ENCODE measurements around the gene BLMH. TPM values are rescaled to one million over a fixed set of nuclear protein-coding genes. Genes with fewer than 3 reads are reported as not detected.

Gene BLMH
- total and polyA plus RNA-seq, 2 donors (not counting 3 experiments of a cell fraction or from before 2014, with no cell fraction given): 24.6 to 65.8 TPM

DNA sequence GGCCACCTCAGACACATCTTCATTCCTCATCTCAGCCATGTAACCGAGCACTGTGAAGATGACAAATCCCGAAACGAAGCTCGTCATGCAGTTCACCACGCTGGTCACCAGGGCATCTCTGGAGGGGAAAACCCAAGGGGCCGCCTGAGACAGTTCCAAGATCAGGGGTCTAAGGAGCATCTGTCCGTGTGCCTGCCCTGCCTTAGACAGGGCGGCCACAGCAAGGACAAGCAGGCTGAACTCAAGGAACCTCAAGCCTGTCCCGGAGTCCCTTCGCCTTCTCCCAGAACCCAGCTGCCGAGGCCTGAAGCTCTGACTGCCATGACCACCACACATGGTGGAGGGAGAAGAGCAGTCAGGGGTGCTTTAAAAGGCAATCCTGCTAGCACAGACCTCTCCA, 79.0 kb downstream of the BLMH start:
- intact Hi-C loops (cut with micrococcal nuclease): no loop called here
- TF ChIP-seq MYC (IDR thresholded peaks at IDR 0.05; ENCODE audit: low read depth, low read length): no peak
- TF ChIP-seq POLR2AphosphoS5 (IDR thresholded peaks at IDR 0.05; ENCODE audit: insufficient read depth, low read depth, low read length): no peak
- no peak for TF ChIP-seq GATA2 (IDR thresholded peaks at IDR 0.05; ENCODE audit: insufficient read depth, insufficient read length, low read depth, low read length)
- no peak for TF ChIP-seq EZH2 (IDR thresholded peaks at IDR 0.05; ENCODE audit: borderline replicate concordance, low read depth, low read length, severe bottlenecking)
- TF ChIP-seq POLR2A (IDR thresholded peaks at IDR 0.05; ENCODE audit: low read depth, low read length): no peak
- no peaks in the 10 kb centered on the region for H3K27me3 ChIP-seq (ENCODE audit: control insufficient read depth in 2 of 2, insufficient read depth in 2 of 2, low read length in 2 of 2)
- H4K20me1 ChIP-seq (replicated peaks; ENCODE audit: control insufficient read depth, extremely low read depth, insufficient read depth, low read length): no peaks in the 10 kb centered on the region
- DNase-seq (ENCODE audit: low read depth, low spot score) (no peak), FAIRE-seq (no peak)
- no peak overlapping the region for H3K4me2 ChIP-seq (ENCODE audit: insufficient read depth, low read length)
- no peak overlapping the region for H3K27ac ChIP-seq (ENCODE audit: insufficient read depth, low read depth, low read length)
- dilution Hi-C loops (cut with MboI; ENCODE audit: extremely low pct_ligation_motif_present, low sequenced_read_pairs): no loop called here
- no peaks in the 10 kb centered on the region for H3K36me3 ChIP-seq (ENCODE audit: control insufficient read depth in 2 of 2, extremely low read depth in 1 of 2, insufficient read depth in 2 of 2, low read length in 2 of 2)
- H3K4me1 ChIP-seq (ENCODE audit: control insufficient read depth, extremely low read depth, insufficient read depth, low read length): no peaks in the 10 kb centered on the region
- CTCF ChIA-PET: interaction anchor here (2.5 kb wide), 1 partner anchor 10 kb away, joined by 8 read pairs; no protein-coding TSS in a partner anchor
- no peak overlapping the region for H2AFZ ChIP-seq (ENCODE audit: low read depth, low read length)
- no peak overlapping the region for H3K4me3 ChIP-seq (replicated peaks in 1 of 3; ENCODE audit: insufficient read depth in 1 of 3, low read depth in 1 of 3, low read length in 3 of 3)
- H3K9me3 ChIP-seq (replicated peaks; ENCODE audit: control insufficient read depth, insufficient read depth, low read length): no peaks in the 10 kb centered on the region
- no peaks in the 10 kb centered on the region for H3K79me2 ChIP-seq (ENCODE audit: control insufficient read depth, insufficient read depth, low read length)
- POLR2A ChIA-PET: no interaction called here
- H3K9ac ChIP-seq (replicated peaks; ENCODE audit: extremely low read depth, insufficient read depth, low read length): no peak overlapping the region
- no peaks in the 10 kb centered on the region for H3K9me1 ChIP-seq (replicated peaks; ENCODE audit: control insufficient read depth, extremely low read depth, insufficient read depth, low read length)
- no TSS peak for BruUV-seq (replicated peaks)

DNA sequence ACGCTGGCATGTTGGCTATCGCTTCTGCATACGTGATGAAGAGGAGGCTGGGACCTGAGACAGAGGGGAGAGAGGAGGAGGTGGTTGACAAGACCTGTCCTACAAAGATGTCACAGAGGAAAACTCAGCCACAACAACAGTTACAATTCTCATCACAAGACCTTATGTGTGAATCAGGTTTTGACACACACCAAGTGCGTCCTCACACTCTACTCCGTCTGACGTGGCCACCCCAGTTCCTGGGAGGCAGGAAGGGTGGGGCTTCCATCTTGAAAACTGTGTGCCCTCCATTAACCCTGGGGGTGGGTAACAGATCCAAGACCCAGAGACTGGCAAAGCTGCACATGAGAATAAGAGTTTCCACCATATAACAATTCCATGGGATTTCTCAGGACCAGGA, 80.4 kb downstream of the BLMH start:
- intact Hi-C loops (cut with micrococcal nuclease): no loop called here
- no TSS peak for BruUV-seq (replicated peaks)
- H3K79me2 ChIP-seq (ENCODE audit: control insufficient read depth, insufficient read depth, low read length): no peaks in the 10 kb centered on the region
- no peak overlapping the region for H3K4me2 ChIP-seq (ENCODE audit: insufficient read depth, low read length)
- no peaks in the 10 kb centered on the region for H3K36me3 ChIP-seq (ENCODE audit: control insufficient read depth in 2 of 2, extremely low read depth in 1 of 2, insufficient read depth in 2 of 2, low read length in 2 of 2)
- no peak overlapping the region for H2AFZ ChIP-seq (ENCODE audit: low read depth, low read length)
- no peaks in the 10 kb centered on the region for H3K9me1 ChIP-seq (replicated peaks; ENCODE audit: control insufficient read depth, extremely low read depth, insufficient read depth, low read length)
- no peaks in the 10 kb centered on the region for H4K20me1 ChIP-seq (replicated peaks; ENCODE audit: control insufficient read depth, extremely low read depth, insufficient read depth, low read length)
- no peaks in the 10 kb centered on the region for H3K27me3 ChIP-seq (ENCODE audit: control insufficient read depth in 2 of 2, insufficient read depth in 2 of 2, low read length in 2 of 2)
- no peak overlapping the region for H3K4me3 ChIP-seq (replicated peaks in 1 of 3; ENCODE audit: insufficient read depth in 1 of 3, low read depth in 1 of 3, low read length in 3 of 3)
- H3K9ac ChIP-seq (replicated peaks; ENCODE audit: extremely low read depth, insufficient read depth, low read length): no peak overlapping the region
- H3K4me1 ChIP-seq (ENCODE audit: control insufficient read depth, extremely low read depth, insufficient read depth, low read length): no peaks in the 10 kb centered on the region
- ChIA-PET CTCF (no interaction called here), POLR2A (no interaction called here)
- no peak for DNase-seq (ENCODE audit: low read depth, low spot score)
- no peak overlapping the region for H3K27ac ChIP-seq (ENCODE audit: insufficient read depth, low read depth, low read length)
- dilution Hi-C loops (cut with MboI; ENCODE audit: extremely low pct_ligation_motif_present, low sequenced_read_pairs): no loop called here
- TF ChIP-seq EZH2 (IDR thresholded peaks at IDR 0.05; ENCODE audit: borderline replicate concordance, low read depth, low read length, severe bottlenecking) (no peak), GATA2 (IDR thresholded peaks at IDR 0.05; ENCODE audit: insufficient read depth, insufficient read length, low read depth, low read length) (no peak), FOS (IDR thresholded peaks at IDR 0.05; ENCODE audit: borderline replicate concordance, insufficient read depth, low read length) (no peak), JUN (IDR thresholded peaks at IDR 0.05; ENCODE audit: borderline replicate concordance, insufficient read depth, insufficient read length, low read depth) (no peak)
- no peak for FAIRE-seq
- no peaks in the 10 kb centered on the region for H3K9me3 ChIP-seq (replicated peaks; ENCODE audit: control insufficient read depth, insufficient read depth, low read length)

All from endothelial cell of umbilical vein (primary cell).